Upper lobe of left lung (tissue), 6 donors: ENCODE measurements around the gene PRKAG2. TPM values are rescaled to one million over a fixed set of nuclear protein-coding genes. Genes with fewer than 3 reads are reported as not detected.
A peak's percentile ranks its signal among the peaks of the same experiment; 100 is the strongest.

Experiments
- ATAC-seq, 2 donors: fragments of 200-7000 bp; cut with Tn5 transposase; one replicate each; pipeline ENCODE4 v1.9.1; 2022; ENCODE audit warnings: mild to moderate bottlenecking in 2 of 2, moderate library complexity in 2 of 2; ENCODE audit not compliant: low FRiP score in 2 of 2
- DNase-seq, 2 donors: peaks; one replicate each; pipeline ENCODE4 v3.0.0-alpha.2; 2019 to 2020
- H3K27ac ChIP-seq, 4 donors: fragments of 200-600 bp; sonication (generic); one replicate each; pipeline ENCODE4 v1.5.1; 2016 to 2019
- H3K27me3 ChIP-seq, 4 donors: fragments of 200-600 bp; sonication (generic); one replicate each; pipeline ENCODE4 v1.5.1; 2017 to 2019
- H3K36me3 ChIP-seq, 4 donors: fragments of 200-600 bp; sonication (generic); one replicate each; pipeline ENCODE4 v1.5.1; 2016 to 2019
- H3K4me1 ChIP-seq, 4 donors: fragments of 200-600 bp; sonication (generic); one replicate each; pipeline ENCODE4 v1.5.1; 2018 to 2019
- H3K4me3 ChIP-seq, 4 donors: fragments of 200-600 bp; sonication (generic); one replicate each; pipeline ENCODE4 v1.5.1; 2017 to 2019; ENCODE audit warnings: mild to moderate bottlenecking in 2 of 4, moderate library complexity in 1 of 4
- H3K9me3 ChIP-seq, 4 donors: fragments of 200-600 bp; sonication (generic); one replicate each; pipeline ENCODE4 v1.5.1; 2018 to 2019
- EP300 ChIP-seq, 4 donors: sonication (generic); formaldehyde crosslinking; IDR thresholded peaks; one replicate each; pipeline ENCODE4 v1.5.1; 2017; ENCODE audit warnings: antibody characterized with exemption in 4 of 4, control low read depth in 2 of 4
- POLR2A ChIP-seq, 4 donors: fragments of 450-650 bp; IDR thresholded peaks; one replicate each; pipeline ENCODE4 v1.5.1; 2016 to 2017; ENCODE audit warnings: antibody characterized with exemption in 4 of 4, mild to moderate bottlenecking in 2 of 4
- POLR2AphosphoS5 ChIP-seq, 2 donors: sonication (generic); formaldehyde crosslinking; IDR thresholded peaks; one replicate each; pipeline ENCODE4 v1.5.1; 2017; ENCODE audit warnings: antibody characterized with exemption in 2 of 2
- WGBS, 2 donors: methylation state at CpG; one replicate each; pipeline ENCODE4 v1.1.5; 2017 to 2018; 5-methylcytosine and 5-hydroxymethylcytosine counted together
- total RNA-seq, 6 donors: library from RNA; depleted of rRNA in 4 of 6; stranded (reverse); fragments of >200 nt in 4 of 6; gene quantifications; one replicate each; pipeline versions ENCODE4 v1.1.0 to v1.2.1, GENCODE V29; 2016 to 2021
- TF ChIP-seq, protein P1 (sequence below), 6 experiments: fragments of 450-650 bp in 4 of 6; fragments of 200-600 bp in 2 of 6; sonication (generic) in 2 of 6; IDR thresholded peaks; one replicate each; pipeline ENCODE4 v1.5.1; 2016 to 2019; ENCODE audit warnings: antibody characterized with exemption in 6 of 6
- donor health status: DM: no; HTN: no; CAD: no; lungs with moderate emphysema.
- donor health status: DM: no; HTN: yes; CAD: no; lungs with severe emphysema.

The PRKAG2 gene
- total RNA-seq, 6 donors from 2014 or later: 20.6 to 68.1 (median 29.6) TPM

DNA sequence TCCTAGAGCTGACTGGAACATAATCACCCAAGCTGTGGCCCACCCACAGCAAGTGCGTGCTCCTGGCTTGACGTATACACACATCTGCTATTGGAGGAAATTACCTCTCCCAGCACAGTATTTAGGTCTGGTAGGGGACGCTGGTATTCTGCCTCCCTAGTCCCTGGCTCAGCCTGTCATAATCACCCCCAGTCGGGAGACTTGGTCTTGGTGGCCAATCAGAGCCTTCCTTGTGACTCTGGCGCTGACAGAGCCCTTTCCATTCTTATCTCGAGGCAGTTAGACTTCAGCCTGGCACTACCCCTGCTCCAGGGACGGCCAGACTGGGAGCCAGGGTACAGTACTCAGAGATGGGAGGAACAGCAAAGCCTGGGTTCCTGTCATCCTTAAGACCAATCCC, 14.3 kb upstream of the PRKAG2 start:
- no peak for ATAC-seq
- Histone ChIP-seq H3K36me3 (no peaks in the 10 kb centered on the region), H3K4me1 (peaks cover 0 to 3% (median 0%) of the 10 kb centered on the region in 4 donors), H3K9me3 (no peaks in the 10 kb centered on the region), H3K27ac (no peak overlapping the region), H3K4me3 (no peak overlapping the region), H3K27me3 (no peaks in the 10 kb centered on the region)
- WGBS, 2 donors: 60 to 63% methylated on average over 6 to 7 of the region's 7 CpGs
- no peak for TF ChIP-seq POLR2AphosphoS5 (IDR thresholded peaks at IDR 0.05)
- no peak for TF ChIP-seq POLR2A (IDR thresholded peaks at IDR 0.05)
- no peak for TF ChIP-seq EP300 (IDR thresholded peaks at IDR 0.05)
- TF ChIP-seq, protein P1, sequence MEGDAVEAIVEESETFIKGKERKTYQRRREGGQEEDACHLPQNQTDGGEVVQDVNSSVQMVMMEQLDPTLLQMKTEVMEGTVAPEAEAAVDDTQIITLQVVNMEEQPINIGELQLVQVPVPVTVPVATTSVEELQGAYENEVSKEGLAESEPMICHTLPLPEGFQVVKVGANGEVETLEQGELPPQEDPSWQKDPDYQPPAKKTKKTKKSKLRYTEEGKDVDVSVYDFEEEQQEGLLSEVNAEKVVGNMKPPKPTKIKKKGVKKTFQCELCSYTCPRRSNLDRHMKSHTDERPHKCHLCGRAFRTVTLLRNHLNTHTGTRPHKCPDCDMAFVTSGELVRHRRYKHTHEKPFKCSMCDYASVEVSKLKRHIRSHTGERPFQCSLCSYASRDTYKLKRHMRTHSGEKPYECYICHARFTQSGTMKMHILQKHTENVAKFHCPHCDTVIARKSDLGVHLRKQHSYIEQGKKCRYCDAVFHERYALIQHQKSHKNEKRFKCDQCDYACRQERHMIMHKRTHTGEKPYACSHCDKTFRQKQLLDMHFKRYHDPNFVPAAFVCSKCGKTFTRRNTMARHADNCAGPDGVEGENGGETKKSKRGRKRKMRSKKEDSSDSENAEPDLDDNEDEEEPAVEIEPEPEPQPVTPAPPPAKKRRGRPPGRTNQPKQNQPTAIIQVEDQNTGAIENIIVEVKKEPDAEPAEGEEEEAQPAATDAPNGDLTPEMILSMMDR (IDR thresholded peaks at IDR 0.05): no peak
- DNase-seq: no peak

- no peak overlapping the region for H3K4me3 ChIP-seq
- no peaks in the 10 kb centered on the region for H3K9me3 ChIP-seq
- no peaks in the 10 kb centered on the region for H3K27me3 ChIP-seq
- peak in 1 of 2 donors; percentile 34 for DNase-seq
- no peak for TF ChIP-seq POLR2AphosphoS5 (IDR thresholded peaks at IDR 0.05)
- TF ChIP-seq POLR2A (IDR thresholded peaks at IDR 0.05): no peak
- no peak for TF ChIP-seq EP300 (IDR thresholded peaks at IDR 0.05)
- TF ChIP-seq, protein P1 (IDR thresholded peaks at IDR 0.05): no peak
- H3K27ac ChIP-seq: no peak overlapping the region
- ATAC-seq: peak in 1 of 2 donors; percentile 42
- 65 to 71% methylated on average over 8 to 12 of the region's 12 CpGs for WGBS, 2 donors
- peaks cover 0 to 3% (median 0%) of the 10 kb centered on the region in 4 donors for H3K4me1 ChIP-seq
- no peaks in the 10 kb centered on the region for H3K36me3 ChIP-seq
Measured at GRCh38 chr7:151890355-151891004, 13.6 kb upstream of the PRKAG2 start.

DNA sequence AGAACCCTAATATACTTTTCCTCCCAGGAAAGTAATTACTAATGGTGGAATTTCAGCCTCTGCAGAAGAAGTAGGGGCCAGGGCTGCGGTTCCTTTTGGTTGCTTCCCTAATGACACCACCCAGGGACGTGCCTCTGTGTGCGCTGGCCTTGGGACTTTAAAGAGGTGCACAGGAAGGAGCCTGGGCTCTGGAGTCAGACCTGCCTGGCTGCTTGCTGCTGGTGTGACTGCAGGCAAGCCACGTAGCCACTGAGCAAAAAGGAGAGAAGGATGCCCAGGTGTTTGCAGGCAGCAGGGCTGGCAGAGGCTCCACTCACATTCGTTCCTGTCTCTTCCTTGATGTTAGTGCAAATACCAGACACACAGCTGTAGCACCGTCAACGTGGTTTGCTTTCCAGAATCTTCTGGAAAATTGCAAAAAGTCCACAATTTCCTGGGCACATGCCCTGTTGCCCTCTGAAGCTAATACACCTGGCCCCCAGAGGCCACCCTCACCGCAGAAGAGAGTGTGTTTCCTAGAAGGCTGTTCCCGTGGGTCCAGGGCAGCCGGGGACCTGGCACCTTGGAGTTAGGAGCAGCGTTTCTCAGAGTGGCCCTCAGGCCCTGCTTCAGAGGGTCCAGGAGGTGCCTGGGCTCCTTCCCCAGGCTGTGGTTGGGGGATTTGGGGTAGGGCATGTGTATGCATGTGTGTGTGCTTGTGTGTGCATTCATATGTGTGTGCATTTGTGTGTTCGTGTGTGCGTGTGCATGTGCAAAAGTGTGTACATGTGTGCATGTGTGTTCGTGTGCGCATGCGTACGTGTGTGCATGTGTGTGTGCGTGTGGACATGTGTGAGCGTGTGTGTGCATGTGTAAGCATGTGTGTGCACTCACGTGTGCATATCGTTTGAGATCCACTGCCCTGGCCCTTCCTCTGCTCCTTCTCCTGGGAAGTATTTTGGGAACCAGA, 12.8 kb upstream of the PRKAG2 start:
- peak; percentile 6 to 12 for DNase-seq
- no peaks in the 10 kb centered on the region for H3K9me3 ChIP-seq
- no peak overlapping the region for H3K27ac ChIP-seq
- H3K4me1 ChIP-seq: no peaks in the 10 kb centered on the region
- 81 to 83% methylated on average over 14 to 21 of the region's 21 CpGs for WGBS, 2 donors
- TF ChIP-seq, protein P1 (IDR thresholded peaks at IDR 0.05): no peak
- no peak for TF ChIP-seq POLR2AphosphoS5 (IDR thresholded peaks at IDR 0.05)
- TF ChIP-seq EP300 (IDR thresholded peaks at IDR 0.05): no peak
- TF ChIP-seq POLR2A (IDR thresholded peaks at IDR 0.05): no peak
- ATAC-seq: no peak
- H3K4me3 ChIP-seq: no peak overlapping the region
- no peaks in the 10 kb centered on the region for H3K27me3 ChIP-seq
- no peaks in the 10 kb centered on the region for H3K36me3 ChIP-seq

- no peaks in the 10 kb centered on the region for H3K4me1 ChIP-seq
- DNase-seq (no peak), ATAC-seq (no peak)
- H3K4me3 ChIP-seq: no peak overlapping the region
- H3K27ac ChIP-seq: no peak overlapping the region
- no peaks in the 10 kb centered on the region for H3K9me3 ChIP-seq
- 78 to 89% methylated on average over 22 to 24 of the region's 24 CpGs for WGBS, 2 donors
- TF ChIP-seq EP300 (IDR thresholded peaks at IDR 0.05): no peak
- no peak for TF ChIP-seq POLR2AphosphoS5 (IDR thresholded peaks at IDR 0.05)
- TF ChIP-seq POLR2A (IDR thresholded peaks at IDR 0.05): no peak
- TF ChIP-seq, protein P1 (IDR thresholded peaks at IDR 0.05): no peak
- H3K27me3 ChIP-seq: no peaks in the 10 kb centered on the region
- H3K36me3 ChIP-seq: no peaks in the 10 kb centered on the region
Measured at GRCh38 chr7:151888079-151889067, 11.5 kb upstream of the PRKAG2 start.
